Brain microvascular endothelial cell (primary cell): ENCODE data around the gene CHST12.

ENCODE experiments used
- DNase-seq: peaks from one replicate; pipeline ENCODE4 v3.0.0-alpha.2; 2020
- H3K27ac ChIP-seq: fragments of 250-450 bp; sonication (Bioruptor Pico); 2 replicates; pipeline ENCODE4 v1.5.1; 2020; ENCODE audit warnings: mild to moderate bottlenecking, moderate library complexity
- H3K27me3 ChIP-seq: fragments of 250-450 bp; sonication (Bioruptor Pico); replicated peaks from 2 replicates; pipeline ENCODE4 v1.5.1; 2020; ENCODE audit warnings: mild to moderate bottlenecking
- H3K36me3 ChIP-seq: fragments of 250-450 bp; sonication (Bioruptor Pico); replicated peaks from 2 replicates; pipeline ENCODE4 v1.5.1; 2020; ENCODE audit warnings: mild to moderate bottlenecking
- H3K4me3 ChIP-seq: 2 replicates; pipeline ENCODE4 v1.5.1; 2011; ENCODE audit warnings: low read depth, mild to moderate bottlenecking, control low read depth, low read length, moderate library complexity
- CTCF ChIP-seq: IDR thresholded peaks from 2 replicates; pipeline ENCODE4 v1.5.1; 2011; ENCODE audit warnings: low read depth, mild to moderate bottlenecking, moderate library complexity, low read length, control low read depth, inconsistent platforms; ENCODE audit errors: missing control alignments
- in situ Hi-C: cut with HindIII; loops from 2 replicates; pipeline ENCODE4 v1.10.0; 2017; ENCODE audit warnings: low sequenced_read_pairs, low pct_ligation_motif_present

Gene CHST12

GRCh38 chr7:2357165-2357564 is 46.2 kb upstream of the CHST12 start:
- TF ChIP-seq CTCF, result no peak
- no peaks in the 10 kb centered on the region for H3K27me3 ChIP-seq
- DNase-seq, result no peak
- H3K4me3 ChIP-seq, result no peak overlapping the region
- H3K36me3 ChIP-seq, result peaks cover 24% of the 10 kb centered on the region
- H3K27ac ChIP-seq, result no peak overlapping the region
- in situ Hi-C loops, result no loop called here

GRCh38 chr7:2357571-2357970 is 45.8 kb upstream of the CHST12 start:
- Histone ChIP-seq H3K36me3 (peaks cover 28% of the 10 kb centered on the region), H3K27ac (no peak overlapping the region), H3K4me3 (no peak overlapping the region), H3K27me3 (no peaks in the 10 kb centered on the region)
- DNase-seq, result no peak
- in situ Hi-C loops, result no loop called here
- TF ChIP-seq CTCF, result no peak

GRCh38 chr7:2358968-2359527 is 44.4 kb upstream of the CHST12 start:
- in situ Hi-C loops, result no loop called here
- Histone ChIP-seq H3K4me3 (no peak overlapping the region), H3K27me3 (no peaks in the 10 kb centered on the region), H3K36me3 (peaks cover 43% of the 10 kb centered on the region), H3K27ac (no peak overlapping the region)
- no peak for DNase-seq
- no peak for TF ChIP-seq CTCF

- TF ChIP-seq CTCF, result no peak
- no peaks in the 10 kb centered on the region for H3K27me3 ChIP-seq
- no peak overlapping the region for H3K27ac ChIP-seq
- no peak overlapping the region for H3K4me3 ChIP-seq
- DNase-seq, result no peak
- H3K36me3 ChIP-seq, result peaks cover 49% of the 10 kb centered on the region
- in situ Hi-C loops, result no loop called here
These were observed 43.8 kb upstream of the CHST12 start for GRCh38 chr7:2359610-2360009.

GRCh38 chr7:2360796-2361195 is 42.6 kb upstream of the CHST12 start:
- Histone ChIP-seq H3K27me3 (no peaks in the 10 kb centered on the region), H3K4me3 (no peak overlapping the region), H3K27ac (no peak overlapping the region), H3K36me3 (peaks cover 59% of the 10 kb centered on the region)
- no peak for DNase-seq
- no peak for TF ChIP-seq CTCF
- in situ Hi-C loops, result no loop called here

GRCh38 chr7:2362385-2363088 is 40.9 kb upstream of the CHST12 start:
- no peak for TF ChIP-seq CTCF
- H3K36me3 ChIP-seq, result peaks cover 75% of the 10 kb centered on the region
- H3K27me3 ChIP-seq, result no peaks in the 10 kb centered on the region
- in situ Hi-C loops, result no loop called here
- no peak overlapping the region for H3K27ac ChIP-seq
- no peak overlapping the region for H3K4me3 ChIP-seq
- DNase-seq, result no peak
